ENCODE measurements around the gene CCDC159. TPM values are rescaled to one million over a fixed set of nuclear protein-coding genes. Genes with fewer than 3 reads are reported as not detected.

CCDC159 gene
- total RNA-seq, 2 donors from 2014 or later = 12.2 to 15.2 TPM

GRCh38 chr19:11401808-11402543 lies 55.7 kb downstream of the CCDC159 start:
- peaks cover 4% of the 10 kb centered on the region for H3K36me3 ChIP-seq (ENCODE audit: control insufficient read depth, insufficient read depth, low read length)
- H3K27me3 ChIP-seq (ENCODE audit: control insufficient read depth, insufficient read depth, low read length, poor library complexity, severe bottlenecking) = no peaks in the 10 kb centered on the region
- WGBS, 2 experiments (ENCODE audit: insufficient coverage in 1 of 2, insufficient read length in 1 of 2) = 97% methylated on average over 9 of the region's 9 CpGs; no CpG with 5 or more reads in 1 of the 2 experiments
- no peak overlapping the region for H3K27ac ChIP-seq (ENCODE audit: low read depth, low read length)
- no peak for TF ChIP-seq CTCF (conservative IDR thresholded peaks at IDR 0.05)
- H3K27ac Mint-ChIP-seq = no peak overlapping the region
- DNase-seq = no peak
- H3K9me3 ChIP-seq (ENCODE audit: control insufficient read depth, low read length) = no peaks in the 10 kb centered on the region
- no peaks in the 10 kb centered on the region for H3K9me3 Mint-ChIP-seq
- no peaks in the 10 kb centered on the region for H3K4me1 Mint-ChIP-seq
- H3K4me3 ChIP-seq (ENCODE audit: low read length) = no peak overlapping the region
- H3K36me3 Mint-ChIP-seq (ENCODE audit: low read depth) = peaks cover 50% of the 10 kb centered on the region
- no peak overlapping the region for H3K9ac ChIP-seq (ENCODE audit: extremely low read depth, low read length, poor library complexity, severe bottlenecking)
- no peak overlapping the region for H3K4me3 Mint-ChIP-seq
- no peaks in the 10 kb centered on the region for H3K4me1 ChIP-seq (ENCODE audit: control insufficient read depth, insufficient read depth, low read length)
- no peaks in the 10 kb centered on the region for H3K27me3 Mint-ChIP-seq (ENCODE audit: insufficient read depth)

Other genes with a start within 250 kb of the CCDC159 start
- gene SPC24, start 190.7 kb upstream of the CCDC159 start, total RNA-seq = 10 to 100 TPM; 35.4 to 50.0 TPM
- 10 to 100 TPM; 74.2 to 87.7 TPM for gene KANK2, start 149.0 kb upstream of the CCDC159 start, total RNA-seq
- gene ANGPTL8, start 106.9 kb upstream of the CCDC159 start, total RNA-seq = not detected
- gene DOCK6, start 84.0 kb upstream of the CCDC159 start, total RNA-seq = 100 to 1,000 TPM in 1 of 2 donors, 10 to 100 TPM in 1; 93.8 to 111 TPM
- not detected for gene TSPAN16, start 50.4 kb upstream of the CCDC159 start, total RNA-seq
- gene RAB3D, start 6.9 kb upstream of the CCDC159 start, total RNA-seq = 10 to 100 TPM; 37.2 to 43.2 TPM
- 10 to 100 TPM; 58.2 to 58.9 TPM for gene TMEM205, start 251 bp upstream of the CCDC159 start, total RNA-seq
- gene PLPPR2, start 8.9 kb downstream of the CCDC159 start, total RNA-seq = 1 to 10 TPM; 3.1 to 6.8 TPM
- 1 to 10 TPM; 2.2 to 2.8 TPM for gene SWSAP1, start 28.1 kb downstream of the CCDC159 start, total RNA-seq
- gene EPOR, start 37.8 kb downstream of the CCDC159 start, total RNA-seq = 10 to 100 TPM; 27.0 to 39.5 TPM
- gene RGL3, start 72.8 kb downstream of the CCDC159 start, total RNA-seq = 100 to 1,000 TPM; 125 to 131 TPM
- gene ODAD3, start 88.6 kb downstream of the CCDC159 start, total RNA-seq = 1 to 10 TPM in 1 of 2 donors, under 1 TPM in 1; 0.88 to 2.4 TPM
- 100 to 1,000 TPM; 454 to 459 TPM for gene PRKCSH, start 89.1 kb downstream of the CCDC159 start, total RNA-seq
- gene ELAVL3, start 134.5 kb downstream of the CCDC159 start, total RNA-seq = under 1 TPM in 1 of 2 donors, not detected in 1; 0.55 TPM
- gene ZNF653, start 159.3 kb downstream of the CCDC159 start, total RNA-seq = 10 to 100 TPM; 12.3 to 12.6 TPM
- gene ECSIT, start 182.6 kb downstream of the CCDC159 start, total RNA-seq = 10 to 100 TPM; 24.7 to 26.2 TPM
- gene CNN1, start 192.3 kb downstream of the CCDC159 start, total RNA-seq = 10 to 100 TPM; 12.8 to 16.2 TPM
- gene ELOF1, start 212.7 kb downstream of the CCDC159 start, total RNA-seq = 10 to 100 TPM; 62.6 to 68.7 TPM
- gene ACP5, start 231.1 kb downstream of the CCDC159 start, total RNA-seq = 1 to 10 TPM; 2.1 to 3.8 TPM

Data from endodermal cell (in vitro differentiated cells).